Mammary epithelial cell (primary cell): ENCODE results near the gene SLAIN2.

Experiments
- CTCF ChIP-seq, 2 donors: IDR thresholded peaks in 1 of 2; conservative IDR thresholded peaks in 1 of 2; 2 replicates each; pipeline ENCODE4 v1.5.1; 2011 to 2012; ENCODE audit warnings: inconsistent platforms in 2 of 2, low read length in 2 of 2, mild to moderate bottlenecking in 2 of 2, control low read depth in 1 of 2, low read depth in 1 of 2; ENCODE audit not compliant: insufficient read depth in 1 of 2; ENCODE audit errors: extremely low read depth in 1 of 2
- EZH2 ChIP-seq: IDR thresholded peaks from 2 replicates; pipeline ENCODE4 v1.6.1; 2012; ENCODE audit warnings: low read length, inconsistent platforms, borderline replicate concordance

GRCh38 chr4:48388525-48389154, 47.3 kb downstream of the SLAIN2 start:
- TF ChIP-seq CTCF (conservative IDR thresholded peaks at IDR 0.05 in 1 of 2, IDR thresholded peaks at IDR 0.05 in 1 of 2; ENCODE audit: extremely low read depth in 1 of 2, insufficient read depth in 1 of 2, low read depth in 1 of 2, low read length in 2 of 2): no peak
- TF ChIP-seq EZH2: no peak
